Endothelial cell of umbilical vein (primary cell): ENCODE measurements around the gene PGLYRP1. TPM values are rescaled to one million over a fixed set of nuclear protein-coding genes. Genes with fewer than 3 reads are reported as not detected.

Source experiments
- BruUV-seq: library from RNA; stranded (reverse); fragments of 400-500 nt; replicated peaks from 2 replicates; lab custom pipeline; 2021; lab: Mats Ljungman, UMichigan
- CTCF ChIA-PET: fragments of 300-600, 350-600 bp; sonication (Branson Sonifier 250); formaldehyde crosslinking; loops from one replicate; lab custom pipeline; 2021; ENCODE audit warnings: antibody characterized with exemption, inconsistent platforms; lab: Charles Lee
- POLR2A ChIA-PET: fragments of 300-600, 350-600 bp; sonication (Branson Sonifier 250); formaldehyde crosslinking; loops from one replicate; lab custom pipeline; 2021; ENCODE audit warnings: antibody characterized with exemption, inconsistent platforms; lab: Charles Lee
- DNase-seq: peaks from one replicate; pipeline ENCODE4 v3.0.0-alpha.2; 2011; ENCODE audit warnings: low read depth, low spot score
- FAIRE-seq: peaks from 2 replicates; lab custom pipeline; 2011; peaks lifted over from hg19 to GRCh38; lab: Jason Lieb, UNC
- H2AFZ ChIP-seq: 2 replicates; pipeline ENCODE4 v1.6.0; 2012; ENCODE audit warnings: low read depth, low read length, control low read depth, inconsistent platforms
- H3K27ac ChIP-seq: 2 replicates; pipeline ENCODE4 v1.5.1; 2011; ENCODE audit warnings: low read depth, mild to moderate bottlenecking, control low read depth, low read length, moderate library complexity; ENCODE audit not compliant: insufficient read depth
- H3K27me3 ChIP-seq, 2 experiments: 2 replicates each; pipeline versions ENCODE4 v1.6.0 to v1.6.1; 2011; ENCODE audit warnings: low read length in 2 of 2, mixed read lengths in 1 of 2; ENCODE audit not compliant: control insufficient read depth in 2 of 2, insufficient read depth in 2 of 2
- H3K36me3 ChIP-seq, 2 experiments: 2 replicates in 1 of 2; 3 replicates in 1 of 2; pipeline ENCODE4 v1.5.1; 2011; ENCODE audit warnings: low read length in 2 of 2, mild to moderate bottlenecking in 1 of 2, moderate library complexity in 1 of 2; ENCODE audit not compliant: control insufficient read depth in 2 of 2, insufficient read depth in 2 of 2; ENCODE audit errors: extremely low read depth in 1 of 2
- H3K4me1 ChIP-seq: 3 replicates; pipeline ENCODE4 v1.5.1; 2011; ENCODE audit warnings: mild to moderate bottlenecking, low read length; ENCODE audit not compliant: control insufficient read depth, insufficient read depth; ENCODE audit errors: extremely low read depth
- H3K4me2 ChIP-seq: 2 replicates; pipeline ENCODE4 v1.6.1; 2011; ENCODE audit warnings: low read length, control low read depth, mixed read lengths; ENCODE audit not compliant: insufficient read depth
- H3K4me3 ChIP-seq, 3 experiments: fragments of 200-600 bp in 1 of 3; sonication (generic), shearing (Covaris generic) in 1 of 3; replicated peaks in 1 of 3; 2 replicates each; pipeline ENCODE4 v1.5.1; 2011 to 2016; ENCODE audit warnings: control low read depth in 3 of 3, low read length in 3 of 3, mild to moderate bottlenecking in 2 of 3, inconsistent platforms in 1 of 3, low read depth in 1 of 3, moderate library complexity in 1 of 3; ENCODE audit not compliant: insufficient read depth in 1 of 3
- H3K79me2 ChIP-seq: 2 replicates; pipeline ENCODE4 v1.6.0; 2012; ENCODE audit warnings: low read length, inconsistent platforms; ENCODE audit not compliant: control insufficient read depth, insufficient read depth
- H3K9ac ChIP-seq: replicated peaks from 2 replicates; pipeline ENCODE3; 2011; ENCODE audit warnings: low read length, control low read depth; ENCODE audit not compliant: insufficient read depth; ENCODE audit errors: extremely low read depth
- H3K9me1 ChIP-seq: replicated peaks from 3 replicates; pipeline ENCODE4 v1.6.0; 2011; ENCODE audit warnings: mild to moderate bottlenecking, low read length; ENCODE audit not compliant: control insufficient read depth, insufficient read depth; ENCODE audit errors: extremely low read depth
- H3K9me3 ChIP-seq: replicated peaks from 2 replicates; pipeline ENCODE4 v1.5.1; 2012; ENCODE audit warnings: low read length, inconsistent platforms; ENCODE audit not compliant: control insufficient read depth, insufficient read depth
- H4K20me1 ChIP-seq: replicated peaks from 2 replicates; pipeline ENCODE3; 2011; ENCODE audit warnings: mild to moderate bottlenecking, low read length; ENCODE audit not compliant: control insufficient read depth, insufficient read depth; ENCODE audit errors: extremely low read depth
- EZH2 ChIP-seq: IDR thresholded peaks from 2 replicates; pipeline ENCODE4 v1.6.1; 2012; ENCODE audit warnings: borderline replicate concordance, low read depth, mild to moderate bottlenecking, moderate library complexity, low read length, inconsistent platforms; ENCODE audit not compliant: severe bottlenecking
- FOS ChIP-seq: IDR thresholded peaks from 2 replicates; pipeline ENCODE4 v1.6.1; 2011; ENCODE audit warnings: mild to moderate bottlenecking, low read length, moderate library complexity, borderline replicate concordance; ENCODE audit not compliant: insufficient read depth
- GATA2 ChIP-seq: IDR thresholded peaks from 2 replicates; pipeline ENCODE4 v1.7.0; 2011; ENCODE audit warnings: low read depth, mild to moderate bottlenecking, moderate library complexity, mixed read lengths, low read length; ENCODE audit not compliant: insufficient read length, insufficient read depth
- JUN ChIP-seq: IDR thresholded peaks from 2 replicates; pipeline ENCODE4 v1.6.1; 2011; ENCODE audit warnings: borderline replicate concordance, low read depth; ENCODE audit not compliant: insufficient read length, insufficient read depth
- MYC ChIP-seq: IDR thresholded peaks from one replicate; pipeline ENCODE4 v1.6.1; 2011; ENCODE audit warnings: mild to moderate bottlenecking, low read depth, low read length
- POLR2A ChIP-seq: IDR thresholded peaks from 2 replicates; pipeline ENCODE4 v1.6.1; 2012; ENCODE audit warnings: low read depth, mild to moderate bottlenecking, control low read depth, low read length
- POLR2AphosphoS5 ChIP-seq: IDR thresholded peaks from 2 replicates; pipeline ENCODE4 v1.6.1; 2012; ENCODE audit warnings: low read depth, mild to moderate bottlenecking, control low read depth, low read length, moderate library complexity; ENCODE audit not compliant: insufficient read depth
- dilution Hi-C: fragments of 300-500 bp; cut with MboI; formaldehyde crosslinking; loops from one replicate; pipeline ENCODE4 v1.15.0; 2019; ENCODE audit warnings: low sequenced_read_pairs; ENCODE audit not compliant: extremely low pct_ligation_motif_present
- intact Hi-C: fragments of 100-400 bp; cut with micrococcal nuclease; formaldehyde crosslinking; loops from one replicate; pipeline ENCODE4 v1.10.0; 2022
- polyA plus RNA-seq, 4 experiments: library from polyadenylated mRNA; depleted of rRNA in 3 of 4; stranded (reverse) in 3 of 4; unstranded in 1 of 4; fragments of >200 nt; gene quantifications; 2 replicates each; pipeline versions ENCODE4 v1.2.1 to v1.2.3, GENCODE V29; 2011 to 2012; ENCODE audit warnings: missing spikeins in 1 of 4
- total RNA-seq: library from RNA; stranded (reverse); gene quantifications from 2 replicates; pipeline ENCODE4 v1.2.3, GENCODE V29; 2021
- TF ChIP-seq, protein P1 (sequence below): IDR thresholded peaks from 2 replicates; pipeline ENCODE4 v1.6.1; 2011; ENCODE audit not compliant: insufficient read depth, insufficient read length
- TF ChIP-seq, protein P2 (sequence below), 2 donors: IDR thresholded peaks; 1 replicate in 1 of 2; 2 replicates in 1 of 2; pipeline ENCODE4 v1.5.1; 2011; ENCODE audit warnings: low read length in 2 of 2, mild to moderate bottlenecking in 2 of 2, moderate library complexity in 2 of 2, control low read depth in 1 of 2, inconsistent platforms in 1 of 2, low read depth in 1 of 2; ENCODE audit not compliant: insufficient read depth in 1 of 2; ENCODE audit errors: extremely low read depth in 1 of 2

PGLYRP1 gene
- total and polyA plus RNA-seq, 2 donors (not counting 3 experiments of a cell fraction or from before 2014, with no cell fraction given): not detected

DNA sequence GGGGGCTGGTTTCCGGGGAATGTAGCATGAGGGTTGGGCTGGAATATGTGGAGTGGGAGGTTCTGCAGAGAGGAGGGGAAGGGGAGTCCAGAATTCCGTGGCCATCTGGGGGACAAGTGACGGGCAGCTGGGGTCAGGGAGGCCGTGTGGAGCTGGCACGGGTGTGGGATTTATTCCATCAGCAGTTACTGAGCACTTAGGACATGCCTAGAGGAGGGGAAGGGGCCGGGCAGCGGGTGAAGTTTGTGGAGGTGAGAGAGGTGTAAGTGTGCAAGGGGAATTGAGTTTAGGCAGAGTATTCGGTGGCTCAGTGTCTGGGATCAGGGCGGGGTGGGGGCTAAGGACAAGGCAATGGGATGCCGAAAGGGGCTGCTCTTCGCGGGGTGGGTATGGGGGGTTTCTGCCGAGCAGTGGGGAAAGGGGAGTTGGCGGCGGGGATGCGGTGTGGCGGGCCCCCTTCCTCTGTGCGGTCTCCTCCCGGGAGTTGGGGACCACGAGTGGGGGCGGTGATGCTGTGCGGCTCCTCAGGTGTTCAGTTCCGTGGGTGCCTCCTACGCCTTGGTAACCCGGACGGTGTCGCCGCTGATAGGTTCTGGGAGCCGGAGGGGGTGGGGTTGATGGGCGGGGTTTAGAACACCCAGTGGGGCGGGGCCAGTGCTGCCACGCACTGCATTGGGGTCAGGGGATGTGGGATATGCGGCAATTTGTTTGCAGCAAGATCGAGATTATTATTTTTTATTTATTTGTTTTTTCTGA lies 22.2 kb downstream of the PGLYRP1 start:
- CTCF ChIA-PET: interaction anchor here (1.0 to 2.3 kb wide), 3 partner anchors 9 to 28 kb away, joined by 3 to 10 read pairs (median 3); no protein-coding TSS in a partner anchor
- H2AFZ ChIP-seq: no peak overlapping the region
- FAIRE-seq (no peak), DNase-seq (no peak)
- no peaks in the 10 kb centered on the region for H3K9me1 ChIP-seq
- no TSS peak for BruUV-seq
- intact Hi-C loops (no loop called here), dilution Hi-C loops (no loop called here)
- H4K20me1 ChIP-seq: no peaks in the 10 kb centered on the region
- no peak overlapping the region for H3K27ac ChIP-seq
- no peak overlapping the region for H3K4me2 ChIP-seq
- peaks cover 3% of the 10 kb centered on the region for H3K79me2 ChIP-seq
- no peaks in the 10 kb centered on the region for H3K9me3 ChIP-seq
- TF ChIP-seq, protein P1, sequence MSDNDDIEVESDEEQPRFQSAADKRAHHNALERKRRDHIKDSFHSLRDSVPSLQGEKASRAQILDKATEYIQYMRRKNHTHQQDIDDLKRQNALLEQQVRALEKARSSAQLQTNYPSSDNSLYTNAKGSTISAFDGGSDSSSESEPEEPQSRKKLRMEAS: no peak
- TF ChIP-seq EZH2: no peak
- TF ChIP-seq, protein P2, sequence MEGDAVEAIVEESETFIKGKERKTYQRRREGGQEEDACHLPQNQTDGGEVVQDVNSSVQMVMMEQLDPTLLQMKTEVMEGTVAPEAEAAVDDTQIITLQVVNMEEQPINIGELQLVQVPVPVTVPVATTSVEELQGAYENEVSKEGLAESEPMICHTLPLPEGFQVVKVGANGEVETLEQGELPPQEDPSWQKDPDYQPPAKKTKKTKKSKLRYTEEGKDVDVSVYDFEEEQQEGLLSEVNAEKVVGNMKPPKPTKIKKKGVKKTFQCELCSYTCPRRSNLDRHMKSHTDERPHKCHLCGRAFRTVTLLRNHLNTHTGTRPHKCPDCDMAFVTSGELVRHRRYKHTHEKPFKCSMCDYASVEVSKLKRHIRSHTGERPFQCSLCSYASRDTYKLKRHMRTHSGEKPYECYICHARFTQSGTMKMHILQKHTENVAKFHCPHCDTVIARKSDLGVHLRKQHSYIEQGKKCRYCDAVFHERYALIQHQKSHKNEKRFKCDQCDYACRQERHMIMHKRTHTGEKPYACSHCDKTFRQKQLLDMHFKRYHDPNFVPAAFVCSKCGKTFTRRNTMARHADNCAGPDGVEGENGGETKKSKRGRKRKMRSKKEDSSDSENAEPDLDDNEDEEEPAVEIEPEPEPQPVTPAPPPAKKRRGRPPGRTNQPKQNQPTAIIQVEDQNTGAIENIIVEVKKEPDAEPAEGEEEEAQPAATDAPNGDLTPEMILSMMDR (IDR thresholded peaks at IDR 0.05; ENCODE audit: extremely low read depth in 1 of 2, insufficient read depth in 1 of 2, low read depth in 1 of 2, low read length in 2 of 2): no peak
- TF ChIP-seq POLR2AphosphoS5: no peak
- no peak for TF ChIP-seq MYC
- TF ChIP-seq JUN: no peak
- no peak for TF ChIP-seq GATA2
- TF ChIP-seq FOS: no peak
- TF ChIP-seq POLR2A: no peak
- H3K4me3 ChIP-seq: peak overlapping the region in 1 of 3 experiments; percentile 36
- H3K27me3 ChIP-seq: no peaks in the 10 kb centered on the region
- no peaks in the 10 kb centered on the region for H3K36me3 ChIP-seq
- POLR2A ChIA-PET: no interaction called here
- H3K4me1 ChIP-seq: peaks cover 9% of the 10 kb centered on the region
- H3K9ac ChIP-seq: no peak overlapping the region
